GM12878 (cell line): ENCODE results near the gene ZNF280D. TPM values are rescaled to one million over a fixed set of nuclear protein-coding genes. Genes with fewer than 3 reads are reported as not detected.

ENCODE experiments used
- ATAC-seq: fragments of 200-7000 bp; cut with Tn5 transposase; 3 replicates; pipeline ENCODE4 v1.9.1; 2020; ENCODE audit warnings: mild to moderate bottlenecking, moderate library complexity
- BruUV-seq: library from RNA; stranded (reverse); fragments of 400-500 nt; replicated peaks from 2 replicates; lab custom pipeline; 2021; lab: Mats Ljungman, UMichigan
- CTCF ChIA-PET: fragments of 300-600 bp; sonication (Branson Sonifier 250); formaldehyde crosslinking; extraction: SDS; loops from one replicate; lab custom pipeline; 2021; ENCODE audit warnings: inconsistent platforms; lab: Yijun Ruan, JAX
- POLR2A ChIA-PET: fragments of 350-600 bp; formaldehyde crosslinking; extraction: SDS; loops from one replicate; lab custom pipeline; 2021; ENCODE audit warnings: inconsistent platforms; lab: Charles Lee
- RAD21 ChIA-PET: fragments of 300-600 bp; sonication (Branson Sonifier 250); formaldehyde crosslinking; loops from one replicate; lab custom pipeline; 2023; ENCODE audit warnings: antibody characterized with exemption; ENCODE audit not compliant: unreplicated experiment; lab: Charles Lee
- SMC1A ChIA-PET: fragments of 300-600 bp; sonication (Branson Sonifier 250); formaldehyde crosslinking; loops from one replicate; lab custom pipeline; 2023; ENCODE audit not compliant: unreplicated experiment, uncharacterized antibody; lab: Charles Lee
- DNase-seq: peaks from one replicate; pipeline ENCODE4 v3.0.0-alpha.2; 2011; ENCODE audit warnings: low read depth, low spot score
- FAIRE-seq: peaks from 3 replicates; lab custom pipeline; 2011; peaks lifted over from hg19 to GRCh38; lab: Jason Lieb, UNC
- H2AFZ ChIP-seq: 2 replicates; pipeline ENCODE4 v1.6.0; 2011; ENCODE audit warnings: low read depth, low read length, control low read depth; ENCODE audit not compliant: control insufficient read depth
- H3K27ac ChIP-seq: 2 replicates; pipeline ENCODE4 v1.5.1; 2011; ENCODE audit warnings: control low read depth; ENCODE audit not compliant: control insufficient read depth, insufficient read depth
- H3K27me3 ChIP-seq, 2 experiments: replicated peaks in 1 of 2; 2 replicates each; pipeline versions ENCODE4 v1.6.0 to v1.6.1; 2011; ENCODE audit warnings: low read length in 1 of 2; ENCODE audit not compliant: control insufficient read depth in 2 of 2, insufficient read depth in 2 of 2
- H3K36me3 ChIP-seq, 2 experiments: 2 replicates each; pipeline ENCODE4 v1.5.1; 2011; ENCODE audit warnings: low read length in 1 of 2; ENCODE audit not compliant: control insufficient read depth in 2 of 2, insufficient read depth in 2 of 2
- H3K4me1 ChIP-seq: 2 replicates; pipeline ENCODE4 v1.6.1; 2011; ENCODE audit warnings: mild to moderate bottlenecking, low read length, moderate library complexity, mixed read lengths; ENCODE audit not compliant: control insufficient read depth, insufficient read depth
- H3K4me2 ChIP-seq: 2 replicates; pipeline ENCODE4 v1.6.0; 2011; ENCODE audit warnings: control low read depth; ENCODE audit not compliant: control insufficient read depth, insufficient read depth
- H3K4me3 ChIP-seq: fragments of 200-600 bp; sonication (generic); 2 replicates; pipeline ENCODE4 v1.5.1; 2016
- H3K79me2 ChIP-seq: 2 replicates; pipeline ENCODE4 v1.6.0; 2011; ENCODE audit warnings: low read length; ENCODE audit not compliant: control insufficient read depth, insufficient read depth
- H3K9ac ChIP-seq: 2 replicates; pipeline ENCODE4 v1.8.0; 2011; ENCODE audit warnings: low read length, control low read depth, mixed read lengths; ENCODE audit not compliant: control insufficient read depth, insufficient read depth
- H3K9me3 ChIP-seq: replicated peaks from 3 replicates; pipeline ENCODE4 v1.5.1; 2011; ENCODE audit warnings: mild to moderate bottlenecking, low read length; ENCODE audit not compliant: control insufficient read depth, insufficient read depth
- H4K20me1 ChIP-seq: 2 replicates; pipeline ENCODE4 v1.6.0; 2011; ENCODE audit not compliant: control insufficient read depth, insufficient read depth
- CHD4 ChIP-seq: fragments of 200-600 bp; sonication (generic); IDR thresholded peaks from 2 replicates; pipeline ENCODE4 v1.6.1; 2016; ENCODE audit warnings: mild to moderate bottlenecking
- ETV6 ChIP-seq, 2 experiments: fragments of 450-650 bp in 1 of 2; IDR thresholded peaks in 1 of 2; conservative IDR thresholded peaks in 1 of 2; 2 replicates each; pipeline ENCODE4 v1.6.1; 2014; ENCODE audit warnings: antibody characterized with exemption in 1 of 2, borderline replicate concordance in 1 of 2, low read depth in 1 of 2, mild to moderate bottlenecking in 1 of 2, moderate library complexity in 1 of 2
- GABPA ChIP-seq: IDR thresholded peaks from 2 replicates; pipeline ENCODE4 v1.6.1; 2014; ENCODE audit warnings: antibody characterized with exemption, low read depth, mild to moderate bottlenecking, inconsistent platforms
- KAT2A ChIP-seq: conservative IDR thresholded peaks from 2 replicates; pipeline ENCODE4 v1.6.1; 2011; ENCODE audit warnings: low read depth, low read length; ENCODE audit not compliant: control insufficient read depth
- POU2F2 ChIP-seq: IDR thresholded peaks from 3 replicates; pipeline ENCODE4 v1.6.1; 2011; ENCODE audit warnings: low read depth, mild to moderate bottlenecking, low read length, borderline replicate concordance
- RFX5 ChIP-seq: IDR thresholded peaks from 2 replicates; pipeline ENCODE4 v1.6.1; 2011; ENCODE audit warnings: low read depth, low read length, improper control_type of control experiment
- SIX5 ChIP-seq: IDR thresholded peaks from 2 replicates; pipeline ENCODE4 v1.6.1; 2011; ENCODE audit warnings: mild to moderate bottlenecking, low read depth, low read length, moderate library complexity; ENCODE audit not compliant: severe bottlenecking
- TCF7 ChIP-seq: IDR thresholded peaks from 2 replicates; pipeline ENCODE4 v1.6.1; 2014; ENCODE audit warnings: antibody characterized with exemption, borderline replicate concordance
- WGBS: methylation state at CpG from one replicate; pipeline ENCODE4 v1.1.6; 2016; ENCODE audit warnings: low lambda C conversion rate; ENCODE audit not compliant: insufficient replicate concordance, insufficient coverage; ENCODE audit errors: missing lambda C conversion rate; 5-methylcytosine and 5-hydroxymethylcytosine counted together
- in situ Hi-C: fragments of 300-500 bp; cut with MboI; formaldehyde crosslinking; loops from 9 replicates; pipeline ENCODE4 v1.14.3; 2018; ENCODE audit warnings: mixed read lengths
- intact Hi-C: fragments of 100-400 bp; cut with micrococcal nuclease; formaldehyde crosslinking; loops from one replicate; pipeline ENCODE4 v1.14.2; 2022; ENCODE audit not compliant: unreplicated experiment
- polyA plus RNA-seq, 11 experiments: library from polyadenylated mRNA; depleted of rRNA in 4 of 11; unstranded in 6 of 11; stranded (reverse) in 5 of 11; fragments of >200 nt; fragmentation: Nextera tagmentation in 4 of 11; fragmentation: Illumina TruSeq in 1 of 11; extraction: Ambion mirVana in 4 of 11; extraction: Trizol in 1 of 11; gene quantifications; 1 replicate in 1 of 11; 2 replicates in 10 of 11; pipeline versions ENCODE4 v1.2.1 to v1.2.3, GENCODE V29; 2011 to 2016; ENCODE audit warnings: inconsistent platforms in 2 of 11, missing spikeins in 2 of 11, low read depth in 1 of 11
- total RNA-seq, 4 experiments: library from RNA; depleted of rRNA in 3 of 4; stranded (reverse); fragments of >200 nt in 3 of 4; fragmentation: Illumina TruSeq in 1 of 4; extraction: Trizol in 1 of 4; gene quantifications; 2 replicates each; pipeline versions ENCODE4 v1.2.1 to v1.2.3, GENCODE V29; 2013 to 2021
- TF ChIP-seq, protein P1 (sequence below): fragments of 450-650 bp; IDR thresholded peaks from 2 replicates; pipeline ENCODE4 v1.6.1; 2014; ENCODE audit warnings: mild to moderate bottlenecking
- TF ChIP-seq, protein P2 (sequence below): fragments of 450-650 bp; IDR thresholded peaks from 2 replicates; pipeline ENCODE4 v1.6.1; 2017; ENCODE audit warnings: mild to moderate bottlenecking, low read depth, inconsistent platforms; ENCODE audit not compliant: poor library complexity, severe bottlenecking
- TF ChIP-seq, protein P3 (sequence below): fragments of 450-650 bp; IDR thresholded peaks from 2 replicates; pipeline ENCODE4 v1.6.1; 2017; ENCODE audit warnings: low read depth, mild to moderate bottlenecking, moderate library complexity

Gene ZNF280D
- total and polyA plus RNA-seq, 10 of the 15 experiments (the other 5 are each of a cell fraction or from before 2014, with no cell fraction given) = 5.6 to 18.6 (median 8.6) TPM

DNA sequence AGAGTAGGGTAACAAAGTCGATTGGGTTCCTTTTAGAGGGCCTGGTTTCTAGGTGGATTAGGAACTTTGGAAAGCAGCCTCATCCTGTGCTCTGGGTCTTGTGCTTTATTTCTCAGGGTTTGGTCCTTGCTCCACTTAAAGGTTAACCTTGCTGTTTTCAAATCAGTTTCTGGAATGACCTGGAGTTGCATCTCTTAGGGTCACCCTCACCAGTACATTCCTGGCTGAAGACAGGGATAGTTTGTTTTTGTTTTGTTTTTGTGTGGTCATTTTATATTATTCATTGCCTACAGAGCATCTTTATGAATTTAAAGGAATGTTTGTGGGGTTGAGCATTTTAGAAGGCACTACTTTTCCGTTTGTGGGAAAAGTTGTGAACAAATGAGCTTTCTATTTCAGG, 45.5 kb upstream of the ZNF280D start:
- no peak for TF ChIP-seq KAT2A
- TF ChIP-seq ETV6 (conservative IDR thresholded peaks at IDR 0.05 in 1 of 2, IDR thresholded peaks at IDR 0.05 in 1 of 2; ENCODE audit: borderline replicate concordance in 1 of 2, low read depth in 1 of 2) = no peak
- TF ChIP-seq, protein P1, sequence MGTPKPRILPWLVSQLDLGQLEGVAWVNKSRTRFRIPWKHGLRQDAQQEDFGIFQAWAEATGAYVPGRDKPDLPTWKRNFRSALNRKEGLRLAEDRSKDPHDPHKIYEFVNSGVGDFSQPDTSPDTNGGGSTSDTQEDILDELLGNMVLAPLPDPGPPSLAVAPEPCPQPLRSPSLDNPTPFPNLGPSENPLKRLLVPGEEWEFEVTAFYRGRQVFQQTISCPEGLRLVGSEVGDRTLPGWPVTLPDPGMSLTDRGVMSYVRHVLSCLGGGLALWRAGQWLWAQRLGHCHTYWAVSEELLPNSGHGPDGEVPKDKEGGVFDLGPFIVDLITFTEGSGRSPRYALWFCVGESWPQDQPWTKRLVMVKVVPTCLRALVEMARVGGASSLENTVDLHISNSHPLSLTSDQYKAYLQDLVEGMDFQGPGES = no peak
- no peak for TF ChIP-seq GABPA
- TF ChIP-seq CHD4 = no peak
- TF ChIP-seq RFX5 = no peak
- TF ChIP-seq, protein P2, sequence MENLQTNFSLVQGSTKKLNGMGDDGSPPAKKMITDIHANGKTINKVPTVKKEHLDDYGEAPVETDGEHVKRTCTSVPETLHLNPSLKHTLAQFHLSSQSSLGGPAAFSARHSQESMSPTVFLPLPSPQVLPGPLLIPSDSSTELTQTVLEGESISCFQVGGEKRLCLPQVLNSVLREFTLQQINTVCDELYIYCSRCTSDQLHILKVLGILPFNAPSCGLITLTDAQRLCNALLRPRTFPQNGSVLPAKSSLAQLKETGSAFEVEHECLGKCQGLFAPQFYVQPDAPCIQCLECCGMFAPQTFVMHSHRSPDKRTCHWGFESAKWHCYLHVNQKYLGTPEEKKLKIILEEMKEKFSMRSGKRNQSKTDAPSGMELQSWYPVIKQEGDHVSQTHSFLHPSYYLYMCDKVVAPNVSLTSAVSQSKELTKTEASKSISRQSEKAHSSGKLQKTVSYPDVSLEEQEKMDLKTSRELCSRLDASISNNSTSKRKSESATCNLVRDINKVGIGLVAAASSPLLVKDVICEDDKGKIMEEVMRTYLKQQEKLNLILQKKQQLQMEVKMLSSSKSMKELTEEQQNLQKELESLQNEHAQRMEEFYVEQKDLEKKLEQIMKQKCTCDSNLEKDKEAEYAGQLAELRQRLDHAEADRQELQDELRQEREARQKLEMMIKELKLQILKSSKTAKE = no peak
- no peak for TF ChIP-seq SIX5
- TF ChIP-seq TCF7 = no peak
- no peak for TF ChIP-seq POU2F2
- TF ChIP-seq, protein P3, sequence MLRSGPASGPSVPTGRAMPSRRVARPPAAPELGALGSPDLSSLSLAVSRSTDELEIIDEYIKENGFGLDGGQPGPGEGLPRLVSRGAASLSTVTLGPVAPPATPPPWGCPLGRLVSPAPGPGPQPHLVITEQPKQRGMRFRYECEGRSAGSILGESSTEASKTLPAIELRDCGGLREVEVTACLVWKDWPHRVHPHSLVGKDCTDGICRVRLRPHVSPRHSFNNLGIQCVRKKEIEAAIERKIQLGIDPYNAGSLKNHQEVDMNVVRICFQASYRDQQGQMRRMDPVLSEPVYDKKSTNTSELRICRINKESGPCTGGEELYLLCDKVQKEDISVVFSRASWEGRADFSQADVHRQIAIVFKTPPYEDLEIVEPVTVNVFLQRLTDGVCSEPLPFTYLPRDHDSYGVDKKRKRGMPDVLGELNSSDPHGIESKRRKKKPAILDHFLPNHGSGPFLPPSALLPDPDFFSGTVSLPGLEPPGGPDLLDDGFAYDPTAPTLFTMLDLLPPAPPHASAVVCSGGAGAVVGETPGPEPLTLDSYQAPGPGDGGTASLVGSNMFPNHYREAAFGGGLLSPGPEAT = no peak
- FAIRE-seq (no peak), DNase-seq (no peak), ATAC-seq (no peak)
- 64% methylated on average over 2 of the region's 2 CpGs for WGBS
- H3K27ac ChIP-seq = no peak overlapping the region
- in situ Hi-C loops = no loop called here
- H4K20me1 ChIP-seq = no peaks in the 10 kb centered on the region
- no peaks in the 10 kb centered on the region for H3K36me3 ChIP-seq
- no peaks in the 10 kb centered on the region for H3K27me3 ChIP-seq
- peaks cover 5% of the 10 kb centered on the region; the same call in 1 of the 2 replicates for H3K4me1 ChIP-seq
- ChIA-PET SMC1A (no interaction called here), POLR2A (no interaction called here), RAD21 (no interaction called here), CTCF (no interaction called here)
- intact Hi-C loops = no loop called here
- peaks cover 1% of the 10 kb centered on the region; the same call in 1 of the 3 replicates for H3K9me3 ChIP-seq
- H3K4me3 ChIP-seq = no peak overlapping the region
- no peak overlapping the region for H2AFZ ChIP-seq
- BruUV-seq = no TSS peak
- no peaks in the 10 kb centered on the region for H3K79me2 ChIP-seq
- no peak overlapping the region for H3K9ac ChIP-seq
- no peak overlapping the region for H3K4me2 ChIP-seq
